ENCODE data around the gene IGF2BP2.

- TF ChIP-seq, protein P1, sequence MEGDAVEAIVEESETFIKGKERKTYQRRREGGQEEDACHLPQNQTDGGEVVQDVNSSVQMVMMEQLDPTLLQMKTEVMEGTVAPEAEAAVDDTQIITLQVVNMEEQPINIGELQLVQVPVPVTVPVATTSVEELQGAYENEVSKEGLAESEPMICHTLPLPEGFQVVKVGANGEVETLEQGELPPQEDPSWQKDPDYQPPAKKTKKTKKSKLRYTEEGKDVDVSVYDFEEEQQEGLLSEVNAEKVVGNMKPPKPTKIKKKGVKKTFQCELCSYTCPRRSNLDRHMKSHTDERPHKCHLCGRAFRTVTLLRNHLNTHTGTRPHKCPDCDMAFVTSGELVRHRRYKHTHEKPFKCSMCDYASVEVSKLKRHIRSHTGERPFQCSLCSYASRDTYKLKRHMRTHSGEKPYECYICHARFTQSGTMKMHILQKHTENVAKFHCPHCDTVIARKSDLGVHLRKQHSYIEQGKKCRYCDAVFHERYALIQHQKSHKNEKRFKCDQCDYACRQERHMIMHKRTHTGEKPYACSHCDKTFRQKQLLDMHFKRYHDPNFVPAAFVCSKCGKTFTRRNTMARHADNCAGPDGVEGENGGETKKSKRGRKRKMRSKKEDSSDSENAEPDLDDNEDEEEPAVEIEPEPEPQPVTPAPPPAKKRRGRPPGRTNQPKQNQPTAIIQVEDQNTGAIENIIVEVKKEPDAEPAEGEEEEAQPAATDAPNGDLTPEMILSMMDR (IDR thresholded peaks at IDR 0.05): no peak
- TF ChIP-seq POLR2AphosphoS5 (IDR thresholded peaks at IDR 0.05; ENCODE audit: low read depth, low read length): no peak
- TF ChIP-seq REST (IDR thresholded peaks at IDR 0.05; ENCODE audit: insufficient read depth in 1 of 2, low read depth in 2 of 2, low read length in 1 of 2): no peak
- TF ChIP-seq SIN3A (IDR thresholded peaks at IDR 0.05; ENCODE audit: borderline replicate concordance, insufficient read depth, low read depth, low read length): no peak
Observed at GRCh38 chr3:185728630-185729336, 96.1 kb downstream of the IGF2BP2 start.
